Epithelial cell of esophagus (primary cell): ENCODE data around the gene TUBA8.
"Not testable (repeated sequence)": the region's sequence is repeated elsewhere in the genome, so short reads cannot be mapped to it uniquely, and the experiment has no call there.

Experiments
- DNase-seq: peaks from one replicate; pipeline ENCODE4 v3.0.0; 2010; ENCODE audit warnings: low read depth
- H3K4me3 ChIP-seq: 2 replicates; pipeline ENCODE4 v1.5.1; 2011; ENCODE audit warnings: mild to moderate bottlenecking, low read length, control low read depth
- CTCF ChIP-seq: IDR thresholded peaks from 2 replicates; pipeline ENCODE4 v1.5.1; 2011; ENCODE audit warnings: low read depth, mild to moderate bottlenecking, low read length, control low read depth, inconsistent platforms; ENCODE audit not compliant: insufficient read depth; ENCODE audit errors: missing control alignments

Gene TUBA8

GRCh38 chr22:18104566-18104965 lies 6.0 kb upstream of the TUBA8 start:
- H3K4me3 ChIP-seq: no peak overlapping the region
- TF ChIP-seq CTCF: no peak
- no peak for DNase-seq

- DNase-seq, H3K4me3 ChIP-seq: not testable (repeated sequence)
These were observed 4.6 kb upstream of the TUBA8 start for GRCh38 chr22:18105981-18106380.

GRCh38 chr22:18106550-18107341 lies 3.9 kb upstream of the TUBA8 start:
- not testable (repeated sequence) for DNase-seq

GRCh38 chr22:18108187-18108586 lies 2.4 kb upstream of the TUBA8 start:
- DNase-seq: no peak
- H3K4me3 ChIP-seq: no peak overlapping the region
- no peak for TF ChIP-seq CTCF

More at GRCh38 chr22:18106550-18107341, 3.9 kb upstream of the TUBA8 start:
- H3K4me3 ChIP-seq: not testable (repeated sequence)

GRCh38 chr22:18109410-18110193 lies 1.0 kb upstream of the TUBA8 start:
- TF ChIP-seq CTCF: no peak
- no peak for DNase-seq
- H3K4me3 ChIP-seq: no peak overlapping the region

GRCh38 chr22:18110954-18111758 lies 547 bp downstream of the TUBA8 start:
- no peak for DNase-seq
- H3K4me3 ChIP-seq: no peak overlapping the region
- TF ChIP-seq CTCF: no peak

- TF ChIP-seq CTCF: no peak
- H3K4me3 ChIP-seq: no peak overlapping the region
- no peak for DNase-seq
These were observed 1.2 kb downstream of the TUBA8 start for GRCh38 chr22:18111759-18112330.
